HG03097 (cell line): ENCODE results near the gene KTI12.

Source experiments
- ATAC-seq: cut with Tn5 transposase; IDR thresholded peaks from one replicate; pipeline ENCODE4 v1.9.1; 2021; ENCODE audit not compliant: unreplicated experiment, low FRiP score

KTI12 gene

GRCh38 chr1:51989582-51990477 is 43.8 kb downstream of the KTI12 start:
- no peak for ATAC-seq

GRCh38 chr1:51988254-51988653 is 45.4 kb downstream of the KTI12 start:
- ATAC-seq, result no peak

GRCh38 chr1:51986718-51987117 is 46.9 kb downstream of the KTI12 start:
- no peak for ATAC-seq

- ATAC-seq, result no peak
These were observed 51.4 kb downstream of the KTI12 start for GRCh38 chr1:51982161-51982560.
